ENCODE results near the gene FBLN5.

GRCh38 chr14:91891721-91892220 is 55.7 kb downstream of the FBLN5 start:
- TF ChIP-seq POLR2A (IDR thresholded peaks at IDR 0.05): no peak
- no peak for TF ChIP-seq CTCF (IDR thresholded peaks at IDR 0.05)
- TF ChIP-seq POLR2AphosphoS5 (IDR thresholded peaks at IDR 0.05): peak in 1 of 3 donors; percentile 30

Measured in breast epithelium (tissue), 3 donors.